NCI-H146 treated with DMSO at 0.1 percent for 48 hours (cell line): ENCODE results near the gene FAH.
"Not testable (repeated sequence)": the region's sequence is repeated elsewhere in the genome, so short reads cannot be mapped to it uniquely, and the experiment has no call there.

ENCODE experiments used
- DNase-seq: peaks from one replicate; lab custom pipeline; 2025; ENCODE audit not compliant: unreplicated experiment; lab: John Stamatoyannopoulos, UW

The FAH gene

GRCh38 chr15:80151148-80151547 is 1.7 kb upstream of the FAH start:
- DNase-seq: no peak

- no peak for DNase-seq
Measured at GRCh38 chr15:80151576-80151975, 1.2 kb upstream of the FAH start.

- DNase-seq: peak; percentile 57
Measured at GRCh38 chr15:80152180-80152895, 461 bp upstream of the FAH start.

- DNase-seq: no peak
Measured at GRCh38 chr15:80153900-80154299, 1.1 kb downstream of the FAH start.

- DNase-seq: no peak
Measured at GRCh38 chr15:80154336-80154735, 1.5 kb downstream of the FAH start.

- DNase-seq: no peak
Measured at GRCh38 chr15:80155001-80155377, 2.2 kb downstream of the FAH start.

GRCh38 chr15:80155378-80156175 is 2.8 kb downstream of the FAH start:
- not testable (repeated sequence) for DNase-seq

- DNase-seq: no peak
Measured at GRCh38 chr15:80156176-80156720, 3.4 kb downstream of the FAH start.

- DNase-seq: no peak
Measured at GRCh38 chr15:80157215-80157614, 4.4 kb downstream of the FAH start.

GRCh38 chr15:80159301-80159700 is 6.5 kb downstream of the FAH start:
- DNase-seq: no peak

GRCh38 chr15:80159811-80160569 is 7.2 kb downstream of the FAH start:
- no peak for DNase-seq

- DNase-seq: no peak
Measured at GRCh38 chr15:80160570-80161156, 7.9 kb downstream of the FAH start.

- DNase-seq: no peak
Measured at GRCh38 chr15:80161468-80162016, 8.7 kb downstream of the FAH start.

GRCh38 chr15:80162059-80162554 is 9.3 kb downstream of the FAH start:
- no peak for DNase-seq

- no peak for DNase-seq
Measured at GRCh38 chr15:80163217-80163616, 10.4 kb downstream of the FAH start.

GRCh38 chr15:80163897-80164296 is 11.1 kb downstream of the FAH start:
- DNase-seq: no peak

- DNase-seq: no peak
Measured at GRCh38 chr15:80167936-80168335, 15.1 kb downstream of the FAH start.

- no peak for DNase-seq
Measured at GRCh38 chr15:80168421-80168820, 15.6 kb downstream of the FAH start.

- DNase-seq: no peak
Measured at GRCh38 chr15:80169768-80170357, 17.1 kb downstream of the FAH start.

- no peak for DNase-seq
Measured at GRCh38 chr15:80170596-80170995, 17.8 kb downstream of the FAH start.
